ENCODE data around the gene LANCL2.

LANCL2 gene

GRCh38 chr7:55444786-55445185 lies 79.6 kb downstream of the LANCL2 start:
- no peak for DNase-seq
- H3K27me3 ChIP-seq (replicated peaks) = no peaks in the 10 kb centered on the region
- no peak for TF ChIP-seq CTCF (IDR thresholded peaks at IDR 0.05; ENCODE audit: low read depth, low read length, missing control alignments)
- H3K27ac ChIP-seq = no peak overlapping the region
- in situ Hi-C loops (cut with HindIII; ENCODE audit: low pct_ligation_motif_present, low sequenced_read_pairs) = no loop called here
- no peak overlapping the region for H3K4me3 ChIP-seq (ENCODE audit: low read depth, low read length)
- no peaks in the 10 kb centered on the region for H3K36me3 ChIP-seq (replicated peaks)

- DNase-seq = no peak
- Histone ChIP-seq H3K4me3 (ENCODE audit: low read depth, low read length) (no peak overlapping the region), H3K27ac (no peak overlapping the region), H3K36me3 (replicated peaks) (no peaks in the 10 kb centered on the region), H3K27me3 (replicated peaks) (no peaks in the 10 kb centered on the region)
- in situ Hi-C loops (cut with HindIII; ENCODE audit: low pct_ligation_motif_present, low sequenced_read_pairs) = no loop called here
- TF ChIP-seq CTCF (IDR thresholded peaks at IDR 0.05; ENCODE audit: low read depth, low read length, missing control alignments) = no peak
Measured at GRCh38 chr7:55448526-55448925, 83.4 kb downstream of the LANCL2 start.

GRCh38 chr7:55449205-55449991 lies 84.3 kb downstream of the LANCL2 start:
- Histone ChIP-seq H3K27ac (no peak overlapping the region), H3K36me3 (replicated peaks) (no peaks in the 10 kb centered on the region), H3K27me3 (replicated peaks) (no peaks in the 10 kb centered on the region), H3K4me3 (ENCODE audit: low read depth, low read length) (no peak overlapping the region)
- in situ Hi-C loops (cut with HindIII; ENCODE audit: low pct_ligation_motif_present, low sequenced_read_pairs) = no loop called here
- no peak for TF ChIP-seq CTCF (IDR thresholded peaks at IDR 0.05; ENCODE audit: low read depth, low read length, missing control alignments)
- no peak for DNase-seq

GRCh38 chr7:55449992-55450535 lies 84.9 kb downstream of the LANCL2 start:
- no peak overlapping the region for H3K4me3 ChIP-seq (ENCODE audit: low read depth, low read length)
- no peak for TF ChIP-seq CTCF (IDR thresholded peaks at IDR 0.05; ENCODE audit: low read depth, low read length, missing control alignments)
- DNase-seq = no peak
- H3K27ac ChIP-seq = no peak overlapping the region
- no peaks in the 10 kb centered on the region for H3K36me3 ChIP-seq (replicated peaks)
- H3K27me3 ChIP-seq (replicated peaks) = no peaks in the 10 kb centered on the region
- in situ Hi-C loops (cut with HindIII; ENCODE audit: low pct_ligation_motif_present, low sequenced_read_pairs) = no loop called here

- no peak for DNase-seq
- Histone ChIP-seq H3K27ac (no peak overlapping the region), H3K4me3 (ENCODE audit: low read depth, low read length) (no peak overlapping the region), H3K27me3 (replicated peaks) (no peaks in the 10 kb centered on the region), H3K36me3 (replicated peaks) (no peaks in the 10 kb centered on the region)
- in situ Hi-C loops (cut with HindIII; ENCODE audit: low pct_ligation_motif_present, low sequenced_read_pairs) = no loop called here
- TF ChIP-seq CTCF (IDR thresholded peaks at IDR 0.05; ENCODE audit: low read depth, low read length, missing control alignments) = no peak
Measured at GRCh38 chr7:55452971-55453370, 87.8 kb downstream of the LANCL2 start.
